ENCODE measurements around the gene BTBD7. TPM values are rescaled to one million over a fixed set of nuclear protein-coding genes. Genes with fewer than 3 reads are reported as not detected.

Gene BTBD7
- total RNA-seq, 1 donor from 2014 or later, result 53.2 TPM

DNA sequence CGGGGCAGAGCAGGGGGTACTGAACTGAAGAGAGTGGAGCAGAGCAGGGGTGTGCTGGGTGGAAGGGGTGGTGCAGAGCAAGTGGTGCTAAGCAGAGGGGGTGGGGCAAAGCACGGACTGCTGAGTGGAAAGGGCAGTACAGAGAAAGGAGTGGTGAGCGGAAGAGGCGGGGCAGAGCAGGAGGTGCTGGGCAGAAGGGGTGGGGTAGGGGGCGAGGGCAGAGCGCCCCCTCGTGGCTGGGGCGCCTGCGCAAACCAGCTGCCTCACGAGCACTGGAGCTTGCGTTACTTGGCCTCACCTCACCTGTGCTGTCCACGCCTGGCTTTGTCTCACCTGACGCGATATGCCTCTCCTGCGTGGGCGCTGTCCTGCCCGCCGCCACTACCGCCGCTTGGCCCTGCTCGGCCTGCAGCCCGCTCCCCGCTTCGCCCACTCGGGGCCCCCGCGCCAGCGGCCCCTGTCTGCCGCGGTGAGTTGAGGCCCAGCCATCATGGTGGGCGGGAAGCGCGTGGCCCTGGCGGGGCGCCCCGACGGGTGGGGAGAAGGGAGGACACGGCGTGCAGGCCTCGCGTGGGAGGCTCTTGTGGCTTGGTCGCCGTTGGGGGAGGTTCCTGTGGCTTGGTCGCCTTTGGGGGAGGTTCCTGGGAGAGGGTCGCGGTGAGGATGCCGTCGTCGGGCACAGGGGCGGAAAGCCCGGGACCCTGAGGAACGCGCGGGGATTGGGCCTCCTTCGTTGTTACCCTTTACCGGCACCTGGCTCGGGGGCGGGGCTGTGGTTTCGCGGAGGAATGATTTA, 14.3 kb upstream of the BTBD7 start, which contains the start of gene COX8C:
TSS of gene COX8C (plus strand) at position 257 of the 796 bp plus-strand sequence. CDS start at position 344, 87 bp downstream.
- no peak within 1 kb of the TSS for H2AFZ ChIP-seq (ENCODE audit: low read depth, low read length)
- Mint-ChIP-seq H3K4me3 (ENCODE audit: unreplicated experiment) (no peak within 1 kb of the TSS), H3K27me3 (ENCODE audit: low read depth, unreplicated experiment) (no peaks in the 10 kb centered on the region), H3K36me3 (ENCODE audit: low read depth, unreplicated experiment) (peaks cover 2% of the 10 kb centered on the region), H3K27ac (ENCODE audit: unreplicated experiment) (no peak within 1 kb of the TSS), H3K4me1 (ENCODE audit: low read depth, unreplicated experiment) (no peaks in the 10 kb centered on the region), H3K9me3 (ENCODE audit: unreplicated experiment) (no peaks in the 10 kb centered on the region)
- H3K27ac ChIP-seq (ENCODE audit: low read depth, low read length), result no peak within 1 kb of the TSS
- no peaks in the 10 kb centered on the region for H3K4me1 ChIP-seq (ENCODE audit: insufficient read depth, low read length)
- FAIRE-seq (no peak), DNase-seq (ENCODE audit: low read depth) (no peak)
- H3K9ac ChIP-seq (ENCODE audit: low read length), result no peak within 1 kb of the TSS
- H3K27me3 ChIP-seq (ENCODE audit: insufficient read depth, low read length), result no peaks in the 10 kb centered on the region
- H3K9me3 ChIP-seq (ENCODE audit: insufficient read depth, low read depth, low read length), result no peaks in the 10 kb centered on the region
- no peaks in the 10 kb centered on the region for H4K20me1 ChIP-seq (ENCODE audit: insufficient read depth, low read length)
- no peak within 1 kb of the TSS for H3K4me3 ChIP-seq (ENCODE audit: insufficient read depth, low read depth, low read length)
- no peak within 1 kb of the TSS for H3K4me2 ChIP-seq (ENCODE audit: low read length)
- H3K36me3 ChIP-seq (ENCODE audit: insufficient read depth, low read length), result no peaks in the 10 kb centered on the region
- TF ChIP-seq CTCF (IDR thresholded peaks at IDR 0.05; ENCODE audit: insufficient read depth, low read depth, low read length), result no peak
- no peak for TF ChIP-seq EZH2 (IDR thresholded peaks at IDR 0.05; ENCODE audit: insufficient read depth, low read length)
- H3K79me2 ChIP-seq (ENCODE audit: insufficient read depth, low read length), result no peaks in the 10 kb centered on the region

GRCh38 chr14:93343797-93344196, 11.0 kb upstream of the BTBD7 start:
- no peak overlapping the region for H3K27ac Mint-ChIP-seq (ENCODE audit: unreplicated experiment)
- H3K36me3 Mint-ChIP-seq (ENCODE audit: low read depth, unreplicated experiment), result peaks cover 2% of the 10 kb centered on the region
- H3K27me3 Mint-ChIP-seq (ENCODE audit: low read depth, unreplicated experiment), result no peaks in the 10 kb centered on the region
- H3K79me2 ChIP-seq (ENCODE audit: insufficient read depth, low read length), result no peaks in the 10 kb centered on the region
- H3K4me1 ChIP-seq (ENCODE audit: insufficient read depth, low read length), result no peaks in the 10 kb centered on the region
- no peaks in the 10 kb centered on the region for H3K9me3 ChIP-seq (ENCODE audit: insufficient read depth, low read depth, low read length)
- H3K4me1 Mint-ChIP-seq (ENCODE audit: low read depth, unreplicated experiment), result peaks cover 2% of the 10 kb centered on the region
- H4K20me1 ChIP-seq (ENCODE audit: insufficient read depth, low read length), result no peaks in the 10 kb centered on the region
- H3K4me2 ChIP-seq (ENCODE audit: low read length), result no peak overlapping the region
- FAIRE-seq (no peak), DNase-seq (ENCODE audit: low read depth) (no peak)
- peaks cover 7% of the 10 kb centered on the region for H3K9me3 Mint-ChIP-seq (ENCODE audit: unreplicated experiment)
- no peak overlapping the region for H3K4me3 ChIP-seq (ENCODE audit: insufficient read depth, low read depth, low read length)
- H3K9ac ChIP-seq (ENCODE audit: low read length), result no peak overlapping the region
- H3K36me3 ChIP-seq (ENCODE audit: insufficient read depth, low read length), result no peaks in the 10 kb centered on the region
- H3K27me3 ChIP-seq (ENCODE audit: insufficient read depth, low read length), result no peaks in the 10 kb centered on the region
- no peak overlapping the region for H3K4me3 Mint-ChIP-seq (ENCODE audit: unreplicated experiment)
- TF ChIP-seq EZH2 (IDR thresholded peaks at IDR 0.05; ENCODE audit: insufficient read depth, low read length), result no peak
- no peak for TF ChIP-seq CTCF (IDR thresholded peaks at IDR 0.05; ENCODE audit: insufficient read depth, low read depth, low read length)
- H3K27ac ChIP-seq (ENCODE audit: low read depth, low read length), result no peak overlapping the region
- H2AFZ ChIP-seq (ENCODE audit: low read depth, low read length), result no peak overlapping the region

GRCh38 chr14:93343266-93343665, 10.4 kb upstream of the BTBD7 start:
- no peaks in the 10 kb centered on the region for H4K20me1 ChIP-seq (ENCODE audit: insufficient read depth, low read length)
- H3K27me3 ChIP-seq (ENCODE audit: insufficient read depth, low read length), result no peaks in the 10 kb centered on the region
- H3K9me3 ChIP-seq (ENCODE audit: insufficient read depth, low read depth, low read length), result no peaks in the 10 kb centered on the region
- H3K9ac ChIP-seq (ENCODE audit: low read length), result no peak overlapping the region
- DNase-seq (ENCODE audit: low read depth) (no peak), FAIRE-seq (no peak)
- no peak overlapping the region for H3K4me3 Mint-ChIP-seq (ENCODE audit: unreplicated experiment)
- no peak overlapping the region for H3K27ac Mint-ChIP-seq (ENCODE audit: unreplicated experiment)
- no peaks in the 10 kb centered on the region for H3K79me2 ChIP-seq (ENCODE audit: insufficient read depth, low read length)
- H3K27me3 Mint-ChIP-seq (ENCODE audit: low read depth, unreplicated experiment), result no peaks in the 10 kb centered on the region
- peaks cover 3% of the 10 kb centered on the region for H3K36me3 Mint-ChIP-seq (ENCODE audit: low read depth, unreplicated experiment)
- no peaks in the 10 kb centered on the region for H3K4me1 ChIP-seq (ENCODE audit: insufficient read depth, low read length)
- TF ChIP-seq CTCF (IDR thresholded peaks at IDR 0.05; ENCODE audit: insufficient read depth, low read depth, low read length) (no peak), EZH2 (IDR thresholded peaks at IDR 0.05; ENCODE audit: insufficient read depth, low read length) (no peak)
- no peak overlapping the region for H2AFZ ChIP-seq (ENCODE audit: low read depth, low read length)
- no peak overlapping the region for H3K4me2 ChIP-seq (ENCODE audit: low read length)
- H3K9me3 Mint-ChIP-seq (ENCODE audit: unreplicated experiment), result peaks cover 7% of the 10 kb centered on the region
- H3K27ac ChIP-seq (ENCODE audit: low read depth, low read length), result no peak overlapping the region
- H3K4me3 ChIP-seq (ENCODE audit: insufficient read depth, low read depth, low read length), result no peak overlapping the region
- H3K36me3 ChIP-seq (ENCODE audit: insufficient read depth, low read length), result no peaks in the 10 kb centered on the region
- H3K4me1 Mint-ChIP-seq (ENCODE audit: low read depth, unreplicated experiment), result peaks cover 2% of the 10 kb centered on the region

All from astrocyte (in vitro differentiated cells and primary cell).